ENCODE results near the gene TPI1.

- no peak for TF ChIP-seq YY1 (IDR thresholded peaks at IDR 0.05; ENCODE audit: low read depth)
- TF ChIP-seq EGR1 (IDR thresholded peaks at IDR 0.05) = no peak
- peak; percentile 64 for TF ChIP-seq RAD21 (IDR thresholded peaks at IDR 0.05; ENCODE audit: low read depth)
- TF ChIP-seq CEBPB (IDR thresholded peaks at IDR 0.05) = no peak
- no peak for TF ChIP-seq MAX (IDR thresholded peaks at IDR 0.05)
Observed at GRCh38 chr12:6869049-6870021, 2.0 kb downstream of the TPI1 start.
